Thyroid gland (tissue), 4 donors: ENCODE data around the gene GPC6. TPM values are rescaled to one million over a fixed set of nuclear protein-coding genes. Genes with fewer than 3 reads are reported as not detected.

Experiments
- DNase-seq, 2 donors: peaks; one replicate each; pipeline ENCODE4 v3.0.0-alpha.2; 2019
- H3K27ac ChIP-seq, 3 donors: fragments of 200-600 bp; sonication (generic); 1 replicate in 2 of 3; 2 replicates in 1 of 3; pipeline ENCODE4 v1.5.1; 2016 to 2019; ENCODE audit warnings: mild to moderate bottlenecking in 1 of 3, moderate library complexity in 1 of 3
- H3K27me3 ChIP-seq: fragments of 200-600 bp; sonication (generic); one replicate; pipeline ENCODE4 v1.5.1; 2019
- H3K36me3 ChIP-seq, 2 donors: fragments of 200-600 bp; sonication (generic); one replicate each; pipeline ENCODE4 v1.5.1; 2016 to 2019
- H3K4me1 ChIP-seq, 2 donors: fragments of 200-600 bp; sonication (generic); one replicate each; pipeline ENCODE4 v1.5.1; 2017 to 2019
- H3K4me3 ChIP-seq, 3 donors: fragments of 200-600 bp; sonication (generic); replicated peaks in 1 of 3; 1 replicate in 2 of 3; 2 replicates in 1 of 3; pipeline ENCODE4 v1.5.1; 2016; ENCODE audit warnings: mild to moderate bottlenecking in 1 of 3
- H3K9me3 ChIP-seq: fragments of 200-600 bp; sonication (generic); one replicate; pipeline ENCODE4 v1.5.1; 2017
- CTCF ChIP-seq, 6 experiments: fragments of 200-600 bp in 3 of 6; fragments of 450-650 bp in 3 of 6; sonication (generic) in 3 of 6; IDR thresholded peaks; one replicate each; pipeline ENCODE4 v1.5.1; 2016 to 2019; ENCODE audit warnings: antibody characterized with exemption in 6 of 6, mild to moderate bottlenecking in 2 of 6, inconsistent platforms in 1 of 6, moderate library complexity in 1 of 6
- POLR2A ChIP-seq, 2 donors: fragments of 450-650 bp; IDR thresholded peaks; one replicate each; pipeline ENCODE4 v1.6.1; 2017; ENCODE audit warnings: antibody characterized with exemption in 2 of 2, mild to moderate bottlenecking in 2 of 2, moderate library complexity in 1 of 2
- WGBS, 2 donors: methylation state at CpG; one replicate each; pipeline ENCODE4 v1.1.5; 2017; 5-methylcytosine and 5-hydroxymethylcytosine counted together
- intact Hi-C: fragments of 100-400 bp; cut with DNase I; formaldehyde crosslinking; loops from one replicate; pipeline ENCODE4 v1.15.1; 2023
- total RNA-seq, 4 donors: library from RNA; depleted of rRNA; stranded (reverse); fragments of >200 nt; gene quantifications; one replicate each; pipeline ENCODE4 v1.2.3, GENCODE V29; 2016

The GPC6 gene
- total RNA-seq, 4 donors from 2014 or later = 2.8 to 13.4 (median 7.5) TPM

GRCh38 chr13:94114166-94114565 is 887.6 kb downstream of the GPC6 start:
- no peak overlapping the region for H3K4me3 ChIP-seq
- H3K9me3 ChIP-seq = no peaks in the 10 kb centered on the region
- H3K4me1 ChIP-seq = no peaks in the 10 kb centered on the region
- H3K36me3 ChIP-seq = no peaks in the 10 kb centered on the region
- WGBS, 2 donors = 86 to 93% methylated on average over 1 of the region's 1 CpG
- no peak overlapping the region for H3K27ac ChIP-seq
- no peaks in the 10 kb centered on the region for H3K27me3 ChIP-seq
- intact Hi-C loops = no loop called here
- no peak for DNase-seq
- TF ChIP-seq CTCF (IDR thresholded peaks at IDR 0.05) = no peak
- TF ChIP-seq POLR2A (IDR thresholded peaks at IDR 0.05) = no peak

- DNase-seq = no peak
- Histone ChIP-seq H3K9me3 (no peaks in the 10 kb centered on the region), H3K27ac (no peak overlapping the region), H3K36me3 (no peaks in the 10 kb centered on the region), H3K27me3 (no peaks in the 10 kb centered on the region), H3K4me1 (no peaks in the 10 kb centered on the region), H3K4me3 (no peak overlapping the region)
- intact Hi-C loops = no loop called here
- TF ChIP-seq POLR2A (IDR thresholded peaks at IDR 0.05) (no peak), CTCF (IDR thresholded peaks at IDR 0.05) (no peak)
- WGBS, 2 donors = 74 to 79% methylated on average over 1 of the region's 1 CpG
Observed at GRCh38 chr13:94115054-94115453, 888.4 kb downstream of the GPC6 start.

- WGBS, 2 donors = 80 to 81% methylated on average over 7 of the region's 7 CpGs
- no peak for DNase-seq
- intact Hi-C loops = no loop called here
Observed at GRCh38 chr13:94119360-94119936, 892.8 kb downstream of the GPC6 start.

GRCh38 chr13:94120878-94121277 is 894.3 kb downstream of the GPC6 start:
- Histone ChIP-seq H3K27ac (no peak overlapping the region), H3K4me3 (no peak overlapping the region), H3K27me3 (no peaks in the 10 kb centered on the region), H3K36me3 (no peaks in the 10 kb centered on the region), H3K9me3 (no peaks in the 10 kb centered on the region), H3K4me1 (no peaks in the 10 kb centered on the region)
- WGBS, 2 donors = 75 to 78% methylated on average over 2 of the region's 2 CpGs
- no peak for DNase-seq
- TF ChIP-seq CTCF (IDR thresholded peaks at IDR 0.05) (no peak), POLR2A (IDR thresholded peaks at IDR 0.05) (no peak)
- intact Hi-C loops = no loop called here

More at GRCh38 chr13:94119360-94119936, 892.8 kb downstream of the GPC6 start:
- TF ChIP-seq CTCF (IDR thresholded peaks at IDR 0.05) = no peak
- no peak for TF ChIP-seq POLR2A (IDR thresholded peaks at IDR 0.05)
- H3K4me3 ChIP-seq = no peak overlapping the region
- H3K27ac ChIP-seq = no peak overlapping the region
- H3K9me3 ChIP-seq = no peaks in the 10 kb centered on the region
- no peaks in the 10 kb centered on the region for H3K4me1 ChIP-seq
- no peaks in the 10 kb centered on the region for H3K27me3 ChIP-seq
- no peaks in the 10 kb centered on the region for H3K36me3 ChIP-seq

GRCh38 chr13:94121686-94122085 is 895.1 kb downstream of the GPC6 start:
- H3K27ac ChIP-seq = no peak overlapping the region
- no peaks in the 10 kb centered on the region for H3K27me3 ChIP-seq
- H3K4me1 ChIP-seq = no peaks in the 10 kb centered on the region
- no peak overlapping the region for H3K4me3 ChIP-seq
- TF ChIP-seq POLR2A (IDR thresholded peaks at IDR 0.05) = no peak
- no peak for TF ChIP-seq CTCF (IDR thresholded peaks at IDR 0.05)
- no peaks in the 10 kb centered on the region for H3K36me3 ChIP-seq
- no peak for DNase-seq
- intact Hi-C loops = no loop called here
- no peaks in the 10 kb centered on the region for H3K9me3 ChIP-seq
- 84 to 85% methylated on average over 1 of the region's 1 CpG for WGBS, 2 donors
